Left lung (tissue), 10 donors: ENCODE data around the gene IL21R. TPM values are rescaled to one million over a fixed set of nuclear protein-coding genes. Genes with fewer than 3 reads are reported as not detected.
A peak's percentile ranks its signal among the peaks of the same experiment; 100 is the strongest.

ENCODE experiments used
- ATAC-seq: fragments of 200-7000 bp; cut with Tn5 transposase; one replicate; pipeline ENCODE4 v1.9.1; 2020; ENCODE audit warnings: moderate library complexity
- DNase-seq, 4 donors: peaks; one replicate each; pipeline ENCODE4 v3.0.0-alpha.2; 2013 to 2020
- H3K27ac ChIP-seq, 2 donors: fragments of 200-600 bp; sonication (generic) in 1 of 2; one replicate each; pipeline versions ENCODE4 v1.5.0 to v1.8.0; 2020 to 2021
- H3K27me3 ChIP-seq, 2 donors: fragments of 200-600 bp; sonication (generic) in 1 of 2; one replicate each; pipeline versions ENCODE4 v1.5.0 to v1.8.0; 2020 to 2021
- H3K36me3 ChIP-seq, 2 donors: fragments of 200-600 bp; sonication (generic) in 1 of 2; one replicate each; pipeline versions ENCODE4 v1.5.0 to v1.8.0; 2020 to 2021
- H3K4me1 ChIP-seq, 2 donors: fragments of 200-600 bp; one replicate each; pipeline ENCODE4 v1.8.0; 2021
- H3K4me3 ChIP-seq, 2 donors: fragments of 200-600 bp; sonication (generic) in 1 of 2; one replicate each; pipeline versions ENCODE4 v1.5.0 to v1.8.0; 2020 to 2021; ENCODE audit warnings: mild to moderate bottlenecking in 1 of 2
- H3K9me3 ChIP-seq, 2 donors: fragments of 200-600 bp; sonication (generic) in 1 of 2; one replicate each; pipeline versions ENCODE4 v1.5.0 to v1.8.0; 2020 to 2021
- intact Hi-C, 2 donors: fragments of 100-400 bp; cut with DNase I; formaldehyde crosslinking; loops; one replicate each; pipeline versions ENCODE4 v1.11.2 to v1.14.2; 2022
- polyA plus RNA-seq, 6 donors: library from polyadenylated mRNA; unstranded; fragments of 120-200 nt; gene quantifications; one replicate each; pipeline ENCODE4 v1.2.1, GENCODE V29; 2013; ENCODE audit not compliant: insufficient read length in 6 of 6
- total RNA-seq, 2 donors: library from RNA; stranded (reverse); fragmentation: NEBNext Ultra II Directional; extraction: Animal tissue kit (Norgen Biotek cat#: 25700); gene quantifications; one replicate each; pipeline ENCODE4 v1.2.1, GENCODE V29; 2021
- TF ChIP-seq, protein P1 (sequence below), 2 donors: fragments of 200-600 bp; sonication (generic) in 1 of 2; IDR thresholded peaks; one replicate each; pipeline versions ENCODE4 v1.5.0 to v1.8.0; 2021; ENCODE audit warnings: antibody characterized with exemption in 2 of 2
- donor health status: DM: no; HTN: yes; CAD: no.
- donor health status: DM: no; HTN: no; CAD: no.

IL21R gene
- total and polyA plus RNA-seq, 8 donors: 1.2 to 4.3 (median 3.9) TPM

DNA sequence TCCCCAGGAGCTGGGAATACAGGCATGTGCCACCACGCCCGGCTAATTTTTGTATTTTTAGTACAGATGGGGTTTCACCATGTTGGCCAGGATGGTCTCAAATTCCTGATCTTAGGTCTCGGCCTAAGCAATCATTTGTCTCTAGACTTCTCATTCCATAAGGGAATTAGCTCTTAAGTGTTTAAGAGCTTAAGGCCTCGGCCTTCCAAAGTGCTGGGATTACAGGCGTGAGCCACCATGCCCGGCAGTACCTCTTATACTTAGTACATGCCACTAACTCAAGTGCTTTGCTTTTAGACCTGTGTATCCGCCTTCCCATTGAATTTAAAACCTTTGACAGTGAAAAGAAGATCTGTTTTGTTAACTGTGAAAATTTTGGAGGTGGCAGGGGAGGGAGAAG is 16.6 kb upstream of the IL21R start:
- no peaks in the 10 kb centered on the region for H3K36me3 ChIP-seq
- intact Hi-C loops: no loop called here
- TF ChIP-seq, protein P1, sequence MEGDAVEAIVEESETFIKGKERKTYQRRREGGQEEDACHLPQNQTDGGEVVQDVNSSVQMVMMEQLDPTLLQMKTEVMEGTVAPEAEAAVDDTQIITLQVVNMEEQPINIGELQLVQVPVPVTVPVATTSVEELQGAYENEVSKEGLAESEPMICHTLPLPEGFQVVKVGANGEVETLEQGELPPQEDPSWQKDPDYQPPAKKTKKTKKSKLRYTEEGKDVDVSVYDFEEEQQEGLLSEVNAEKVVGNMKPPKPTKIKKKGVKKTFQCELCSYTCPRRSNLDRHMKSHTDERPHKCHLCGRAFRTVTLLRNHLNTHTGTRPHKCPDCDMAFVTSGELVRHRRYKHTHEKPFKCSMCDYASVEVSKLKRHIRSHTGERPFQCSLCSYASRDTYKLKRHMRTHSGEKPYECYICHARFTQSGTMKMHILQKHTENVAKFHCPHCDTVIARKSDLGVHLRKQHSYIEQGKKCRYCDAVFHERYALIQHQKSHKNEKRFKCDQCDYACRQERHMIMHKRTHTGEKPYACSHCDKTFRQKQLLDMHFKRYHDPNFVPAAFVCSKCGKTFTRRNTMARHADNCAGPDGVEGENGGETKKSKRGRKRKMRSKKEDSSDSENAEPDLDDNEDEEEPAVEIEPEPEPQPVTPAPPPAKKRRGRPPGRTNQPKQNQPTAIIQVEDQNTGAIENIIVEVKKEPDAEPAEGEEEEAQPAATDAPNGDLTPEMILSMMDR (IDR thresholded peaks at IDR 0.05): no peak

DNA sequence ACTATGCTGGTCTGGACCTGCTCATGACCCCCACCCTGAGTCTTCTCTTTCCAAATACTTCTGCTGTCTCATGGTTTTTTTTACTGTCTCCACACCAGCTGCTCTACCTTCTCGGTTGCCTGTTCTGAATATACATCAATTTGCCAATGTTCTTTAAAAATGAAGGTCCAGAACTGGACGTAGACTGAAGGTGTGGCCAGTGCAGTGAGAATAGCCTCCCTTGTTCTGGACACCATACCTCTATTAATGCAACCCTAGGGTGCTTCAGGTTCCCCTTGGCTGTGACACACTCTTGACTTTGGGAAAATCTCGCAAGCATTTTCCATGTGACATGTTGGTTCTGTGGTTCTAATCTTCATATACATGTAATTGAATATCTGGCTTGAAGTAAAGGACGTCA is 15.3 kb upstream of the IL21R start:
- Histone ChIP-seq H3K27me3 (no peaks in the 10 kb centered on the region), H3K4me1 (peaks cover 0 to 24% of the 10 kb centered on the region in 2 donors), H3K9me3 (peaks cover 0 to 2% of the 10 kb centered on the region in 2 donors), H3K36me3 (no peaks in the 10 kb centered on the region), H3K4me3 (no peak overlapping the region), H3K27ac (no peak overlapping the region)
- TF ChIP-seq, protein P1 (IDR thresholded peaks at IDR 0.05): no peak
- DNase-seq: no peak
- intact Hi-C loops: no loop called here
- no peak for ATAC-seq

More for the DNA sequence above, 16.6 kb upstream of the IL21R start:
- H3K27me3 ChIP-seq: no peaks in the 10 kb centered on the region
- H3K27ac ChIP-seq: no peak overlapping the region
- no peak overlapping the region for H3K4me3 ChIP-seq
- DNase-seq (no peak), ATAC-seq (no peak)
- H3K4me1 ChIP-seq: peaks cover 0 to 23% of the 10 kb centered on the region in 2 donors
- peaks cover 0 to 2% of the 10 kb centered on the region in 2 donors for H3K9me3 ChIP-seq

DNA sequence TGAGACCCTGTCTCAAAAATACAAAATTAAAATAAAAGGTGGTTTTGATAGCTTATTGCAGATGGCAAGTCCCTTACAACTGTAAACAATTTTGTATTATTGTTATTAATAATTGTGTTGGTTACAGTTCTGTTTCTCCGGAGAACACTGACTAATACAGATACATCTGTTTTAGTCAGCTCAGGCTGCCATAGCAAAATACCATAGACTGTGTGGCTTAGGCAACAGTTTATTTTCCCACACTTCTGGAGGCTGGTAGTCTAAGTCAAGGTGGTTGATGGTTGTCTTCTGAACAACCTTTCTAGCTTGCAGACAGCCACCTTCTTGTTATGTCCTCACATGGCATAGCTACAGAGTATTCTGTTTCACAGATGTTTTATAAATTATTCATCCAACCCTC is 14.2 kb upstream of the IL21R start:
- ATAC-seq (no peak), DNase-seq (no peak)
- no peak overlapping the region for H3K27ac ChIP-seq
- H3K4me3 ChIP-seq: no peak overlapping the region
- H3K27me3 ChIP-seq: no peaks in the 10 kb centered on the region
- peaks cover 0 to 24% of the 10 kb centered on the region in 2 donors for H3K4me1 ChIP-seq
- intact Hi-C loops: no loop called here
- no peaks in the 10 kb centered on the region for H3K36me3 ChIP-seq
- TF ChIP-seq, protein P1 (IDR thresholded peaks at IDR 0.05): no peak
- peaks cover 0 to 11% of the 10 kb centered on the region in 2 donors for H3K9me3 ChIP-seq

DNA sequence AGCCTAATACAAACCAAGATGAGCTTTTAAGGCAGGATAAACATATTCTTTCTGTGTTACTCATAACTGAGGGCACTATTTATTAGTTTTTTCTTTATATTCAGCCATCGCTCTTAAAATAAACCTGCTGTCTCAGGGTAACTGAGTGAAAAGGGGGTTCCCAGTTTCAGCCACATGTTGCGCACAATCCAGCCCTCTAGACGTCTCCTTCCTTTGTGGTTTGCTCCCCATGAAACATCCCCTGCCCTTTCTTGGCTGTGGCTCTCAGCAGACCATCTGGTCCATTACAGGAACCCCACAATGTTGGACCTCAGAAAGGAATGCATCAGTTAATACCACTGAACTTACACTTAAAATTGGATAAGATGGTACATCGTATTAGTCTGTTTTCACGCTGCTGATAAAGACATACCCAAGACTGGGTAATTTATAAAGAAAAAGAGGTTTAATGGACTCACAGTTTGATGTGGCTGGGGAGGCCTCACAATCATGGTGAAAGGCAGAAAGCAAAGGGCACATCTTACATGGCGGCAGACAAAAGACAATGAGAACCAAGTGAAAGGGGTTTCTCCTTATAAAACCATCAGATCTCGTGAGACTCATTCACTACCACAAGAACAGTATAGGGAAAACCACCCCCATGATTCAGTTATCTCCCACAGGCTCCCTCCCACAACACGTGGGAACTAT is 12.6 kb upstream of the IL21R start:
- Histone ChIP-seq H3K27me3 (no peaks in the 10 kb centered on the region), H3K27ac (no peak overlapping the region), H3K4me1 (peaks cover 0 to 10% of the 10 kb centered on the region in 2 donors), H3K4me3 (no peak overlapping the region), H3K9me3 (peaks cover 0 to 20% of the 10 kb centered on the region in 2 donors), H3K36me3 (no peaks in the 10 kb centered on the region)
- TF ChIP-seq, protein P1 (IDR thresholded peaks at IDR 0.05): no peak
- ATAC-seq (peak; percentile 29), DNase-seq (no peak)
- intact Hi-C loops: no loop called here

DNA sequence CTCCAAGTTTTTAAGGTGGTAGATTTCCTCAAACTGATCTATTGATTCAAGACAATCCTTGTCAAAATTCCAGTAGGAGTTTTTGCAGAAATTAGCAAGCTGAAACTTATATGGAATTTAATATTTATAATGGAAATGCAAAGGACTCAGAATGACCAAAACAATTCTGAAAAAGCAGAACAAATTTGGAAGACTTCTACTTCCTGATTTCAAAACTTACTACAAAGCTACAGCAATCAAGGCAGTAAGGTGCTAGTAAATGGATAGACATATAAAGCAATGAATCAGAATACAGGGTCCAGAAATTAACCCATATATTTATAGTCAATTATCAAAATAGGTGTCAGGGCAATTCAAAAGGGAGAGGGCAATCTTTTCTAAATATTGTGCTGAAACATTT is 11.8 kb upstream of the IL21R start:
- peaks cover 0 to 7% of the 10 kb centered on the region in 2 donors for H3K4me1 ChIP-seq
- no peak overlapping the region for H3K4me3 ChIP-seq
- no peak overlapping the region for H3K27ac ChIP-seq
- H3K36me3 ChIP-seq: no peaks in the 10 kb centered on the region
- TF ChIP-seq, protein P1 (IDR thresholded peaks at IDR 0.05): no peak
- no peak for ATAC-seq
- peaks cover 0 to 22% of the 10 kb centered on the region in 2 donors for H3K9me3 ChIP-seq
- DNase-seq: no peak
- intact Hi-C loops: no loop called here
- no peaks in the 10 kb centered on the region for H3K27me3 ChIP-seq
